ENCODE results near the gene RNF213. TPM values are rescaled to one million over a fixed set of nuclear protein-coding genes. Genes with fewer than 3 reads are reported as not detected.

RNF213 gene
- total and polyA plus RNA-seq, 2 donors (not counting 1 experiment from before 2014, with no cell fraction given): 36.8 to 245 TPM

- TF ChIP-seq EZH2 (IDR thresholded peaks at IDR 0.05; ENCODE audit: low read length, missing control alignments) (no peak), CTCF (conservative IDR thresholded peaks at IDR 0.05 in 1 of 2, IDR thresholded peaks at IDR 0.05 in 1 of 2; ENCODE audit: low read depth in 1 of 2, low read length in 2 of 2) (no peak)
- H3K79me2 ChIP-seq (ENCODE audit: control insufficient read depth, insufficient read depth, low read length): no peaks in the 10 kb centered on the region
- H3K27me3 ChIP-seq (ENCODE audit: control insufficient read depth, insufficient read depth, low read length): no peaks in the 10 kb centered on the region
- H3K9me3 ChIP-seq (ENCODE audit: control insufficient read depth, insufficient read depth, low read depth, low read length): no peaks in the 10 kb centered on the region
- peaks cover 42% of the 10 kb centered on the region for H3K36me3 ChIP-seq (ENCODE audit: control insufficient read depth, insufficient read depth, low read length)
- no peak overlapping the region for H3K4me2 ChIP-seq (ENCODE audit: extremely low read depth, insufficient read depth, low read length)
- DNase-seq (ENCODE audit: low read depth in 2 of 2): no peak
- H2AFZ ChIP-seq (ENCODE audit: low read length): no peak overlapping the region
- no peak overlapping the region for H3K4me3 ChIP-seq (replicated peaks in 1 of 4; ENCODE audit: control extremely low read depth in 1 of 4, insufficient read depth in 1 of 4, low read depth in 3 of 4, low read length in 4 of 4)
- no peaks in the 10 kb centered on the region for H4K20me1 ChIP-seq (ENCODE audit: control insufficient read depth, extremely low read depth, insufficient read depth, low read length)
- no peak overlapping the region for H3K9ac ChIP-seq (ENCODE audit: insufficient read depth, low read length)
- no peak overlapping the region for H3K27ac ChIP-seq (ENCODE audit: insufficient read depth, low read length)
- H3K4me1 ChIP-seq (ENCODE audit: control insufficient read depth, extremely low read depth, insufficient read depth, low read length): no peaks in the 10 kb centered on the region
These were observed 95.7 kb downstream of the RNF213 start for GRCh38 chr17:80356231-80356856.

- TF ChIP-seq EZH2 (IDR thresholded peaks at IDR 0.05; ENCODE audit: low read length, missing control alignments) (no peak), CTCF (conservative IDR thresholded peaks at IDR 0.05 in 1 of 2, IDR thresholded peaks at IDR 0.05 in 1 of 2; ENCODE audit: low read depth in 1 of 2, low read length in 2 of 2) (no peak)
- peaks cover 4% of the 10 kb centered on the region for H3K4me1 ChIP-seq (ENCODE audit: control insufficient read depth, extremely low read depth, insufficient read depth, low read length)
- H3K9me3 ChIP-seq (ENCODE audit: control insufficient read depth, insufficient read depth, low read depth, low read length): no peaks in the 10 kb centered on the region
- no peak for DNase-seq (ENCODE audit: low read depth in 2 of 2)
- H3K27me3 ChIP-seq (ENCODE audit: control insufficient read depth, insufficient read depth, low read length): no peaks in the 10 kb centered on the region
- H4K20me1 ChIP-seq (ENCODE audit: control insufficient read depth, extremely low read depth, insufficient read depth, low read length): no peaks in the 10 kb centered on the region
- peaks cover 32% of the 10 kb centered on the region for H3K36me3 ChIP-seq (ENCODE audit: control insufficient read depth, insufficient read depth, low read length)
- H2AFZ ChIP-seq (ENCODE audit: low read length): no peak overlapping the region
- no peak overlapping the region for H3K4me3 ChIP-seq (replicated peaks in 1 of 4; ENCODE audit: control extremely low read depth in 1 of 4, insufficient read depth in 1 of 4, low read depth in 3 of 4, low read length in 4 of 4)
- H3K79me2 ChIP-seq (ENCODE audit: control insufficient read depth, insufficient read depth, low read length): no peaks in the 10 kb centered on the region
- H3K9ac ChIP-seq (ENCODE audit: insufficient read depth, low read length): no peak overlapping the region
- H3K27ac ChIP-seq (ENCODE audit: insufficient read depth, low read length): no peak overlapping the region
- no peak overlapping the region for H3K4me2 ChIP-seq (ENCODE audit: extremely low read depth, insufficient read depth, low read length)
These were observed 97.5 kb downstream of the RNF213 start for GRCh38 chr17:80358131-80358530.

- H3K27me3 ChIP-seq (ENCODE audit: control insufficient read depth, insufficient read depth, low read length): no peaks in the 10 kb centered on the region
- no peak overlapping the region for H2AFZ ChIP-seq (ENCODE audit: low read length)
- H3K9me3 ChIP-seq (ENCODE audit: control insufficient read depth, insufficient read depth, low read depth, low read length): no peaks in the 10 kb centered on the region
- no peaks in the 10 kb centered on the region for H4K20me1 ChIP-seq (ENCODE audit: control insufficient read depth, extremely low read depth, insufficient read depth, low read length)
- H3K4me3 ChIP-seq (replicated peaks in 1 of 4; ENCODE audit: control extremely low read depth in 1 of 4, insufficient read depth in 1 of 4, low read depth in 3 of 4, low read length in 4 of 4): no peak overlapping the region
- H3K27ac ChIP-seq (ENCODE audit: insufficient read depth, low read length): no peak overlapping the region
- peaks cover 38% of the 10 kb centered on the region for H3K36me3 ChIP-seq (ENCODE audit: control insufficient read depth, insufficient read depth, low read length)
- no peak for DNase-seq (ENCODE audit: low read depth in 2 of 2)
- TF ChIP-seq EZH2 (IDR thresholded peaks at IDR 0.05; ENCODE audit: low read length, missing control alignments): no peak
- no peak for TF ChIP-seq CTCF (conservative IDR thresholded peaks at IDR 0.05 in 1 of 2, IDR thresholded peaks at IDR 0.05 in 1 of 2; ENCODE audit: low read depth in 1 of 2, low read length in 2 of 2)
- no peak overlapping the region for H3K4me2 ChIP-seq (ENCODE audit: extremely low read depth, insufficient read depth, low read length)
- no peak overlapping the region for H3K9ac ChIP-seq (ENCODE audit: insufficient read depth, low read length)
- no peaks in the 10 kb centered on the region for H3K79me2 ChIP-seq (ENCODE audit: control insufficient read depth, insufficient read depth, low read length)
- H3K4me1 ChIP-seq (ENCODE audit: control insufficient read depth, extremely low read depth, insufficient read depth, low read length): peaks cover 11% of the 10 kb centered on the region
These were observed 98.2 kb downstream of the RNF213 start for GRCh38 chr17:80358861-80359260.

Measured in fibroblast of lung (primary cell).